GM21737 (cell line): Measurements from ENCODE around the gene DGKD.

ENCODE experiments used
- ATAC-seq: cut with Tn5 transposase; IDR thresholded peaks from one replicate; pipeline ENCODE4 v1.9.1; 2021; ENCODE audit warnings: mild to moderate bottlenecking, moderate library complexity; ENCODE audit not compliant: unreplicated experiment

Gene DGKD

GRCh38 chr2:233409286-233409991, 55.1 kb downstream of the DGKD start:
- ATAC-seq, result no peak

- no peak for ATAC-seq
These were observed 56.0 kb downstream of the DGKD start for GRCh38 chr2:233410196-233410760.

GRCh38 chr2:233411162-233411561, 56.9 kb downstream of the DGKD start:
- no peak for ATAC-seq

- no peak for ATAC-seq
These were observed 58.1 kb downstream of the DGKD start for GRCh38 chr2:233412405-233412804.

DNA sequence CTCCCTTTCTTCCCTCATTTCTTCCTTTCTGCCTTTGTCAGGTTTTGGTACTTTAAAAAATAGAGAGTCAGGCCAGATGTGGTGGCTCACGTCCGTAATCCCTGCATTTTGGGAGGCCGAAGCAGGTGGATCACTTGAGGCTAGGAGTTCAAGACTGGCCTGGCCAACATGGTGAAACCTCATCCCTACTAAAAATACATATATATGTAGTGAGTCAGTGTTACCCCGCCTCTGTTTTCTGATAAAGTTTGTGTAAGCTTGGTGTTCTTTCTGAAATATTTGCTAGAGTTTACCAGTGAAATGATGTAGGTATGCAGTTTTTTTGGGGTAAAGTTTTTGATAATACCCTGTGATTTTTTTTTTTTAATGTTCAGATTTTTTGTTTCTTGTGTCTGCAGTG, 58.8 kb downstream of the DGKD start:
- ATAC-seq, result no peak

DNA sequence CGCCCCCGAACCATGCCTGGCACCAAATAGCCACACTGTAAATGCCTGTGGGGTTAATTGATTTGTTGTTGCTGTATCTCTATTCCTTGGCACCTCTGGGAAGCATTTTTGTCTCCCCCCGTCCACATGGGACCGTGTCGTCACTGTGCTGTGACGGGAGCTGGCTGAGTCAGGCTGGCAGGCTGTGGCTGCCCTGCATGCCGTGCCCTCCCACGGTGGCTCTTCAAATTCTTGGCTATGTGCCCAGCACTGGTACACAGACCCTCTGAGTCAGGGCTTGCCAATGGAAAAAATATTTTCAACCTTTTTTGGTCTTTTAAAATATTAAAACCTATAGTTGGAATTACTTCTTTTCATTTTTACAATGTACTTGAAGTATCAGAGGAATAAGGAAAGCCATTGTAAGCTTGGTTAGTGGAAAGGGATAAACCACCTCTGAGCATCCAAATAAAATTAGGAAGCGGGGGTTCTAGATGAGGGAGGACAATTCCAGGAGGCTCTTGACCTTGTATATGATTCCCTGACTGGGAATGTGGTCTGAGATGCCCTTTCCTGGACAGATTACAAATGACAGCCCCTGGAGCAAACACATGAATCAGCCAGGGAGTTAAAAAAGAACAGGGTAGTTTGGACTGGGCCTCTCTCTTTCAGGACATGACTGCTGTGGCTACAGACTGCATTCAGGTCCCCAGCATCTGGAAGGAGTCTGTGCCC, 59.4 kb downstream of the DGKD start:
- no peak for ATAC-seq

DNA sequence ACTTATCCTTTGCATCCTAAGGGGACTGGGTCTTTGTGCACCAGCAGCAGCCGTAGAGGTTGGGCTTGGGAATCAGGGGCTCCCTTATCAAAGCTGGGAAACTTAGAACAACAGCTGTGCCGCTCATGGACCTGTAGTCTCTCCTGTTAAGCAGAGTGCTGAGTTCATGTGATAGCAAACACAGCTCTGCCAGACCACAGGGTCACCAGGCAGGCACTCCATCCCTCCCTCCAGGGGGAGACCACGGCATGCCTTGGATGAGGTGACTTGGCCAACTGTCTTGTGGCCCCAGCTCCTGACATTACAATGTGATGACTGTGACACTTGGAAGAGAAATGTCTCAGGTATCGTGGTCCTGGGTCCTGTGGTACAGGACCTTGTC, 60.0 kb downstream of the DGKD start:
- no peak for ATAC-seq

- no peak for ATAC-seq
These were observed 60.7 kb downstream of the DGKD start for GRCh38 chr2:233414777-233415570.

- ATAC-seq, result no peak
These were observed 61.9 kb downstream of the DGKD start for GRCh38 chr2:233416199-233416598.

- ATAC-seq, result no peak
These were observed 62.4 kb downstream of the DGKD start for GRCh38 chr2:233416706-233417105.

GRCh38 chr2:233417282-233417681, 63.0 kb downstream of the DGKD start:
- ATAC-seq, result no peak

GRCh38 chr2:233418052-233418760, 63.9 kb downstream of the DGKD start:
- ATAC-seq, result no peak

DNA sequence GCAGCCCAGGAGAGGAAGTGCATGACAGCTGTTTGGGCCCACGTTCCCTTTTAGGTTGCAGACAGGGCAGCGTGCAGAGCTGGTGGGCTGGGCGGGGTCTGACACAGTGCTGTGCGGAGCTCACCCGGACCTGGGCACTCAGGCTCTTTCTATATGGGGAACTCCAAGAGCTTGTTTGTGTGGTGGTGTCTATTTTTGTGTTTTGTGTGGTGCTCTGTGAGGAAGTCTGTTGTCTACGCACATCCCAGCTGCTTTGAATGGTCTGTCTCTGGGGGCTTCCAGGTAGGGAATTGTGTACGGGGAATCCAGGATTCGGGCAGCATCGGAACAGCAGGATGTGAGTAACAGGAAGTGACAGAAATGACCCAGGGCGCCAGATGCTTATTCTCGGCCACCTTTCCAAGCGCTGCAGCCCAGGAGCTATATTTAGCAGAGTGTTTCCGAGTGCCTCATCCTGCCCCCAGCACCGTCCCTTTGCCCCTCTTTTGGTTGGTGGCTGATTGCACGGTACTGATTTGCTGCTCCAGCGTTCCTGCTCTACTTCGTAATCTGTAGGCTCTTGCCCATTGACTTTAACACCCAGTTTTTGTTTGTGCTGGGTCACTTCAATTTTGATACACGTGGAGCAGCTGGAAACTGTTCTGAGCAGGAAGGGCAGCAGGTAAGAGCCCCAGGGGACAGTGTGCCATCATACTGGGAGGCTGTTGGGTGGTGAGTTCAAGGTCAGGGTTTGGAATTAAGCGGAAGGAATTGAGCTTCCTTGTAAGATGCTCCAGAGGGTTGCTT, 64.7 kb downstream of the DGKD start:
- peak; percentile 46 for ATAC-seq

GRCh38 chr2:233419602-233420391, 65.5 kb downstream of the DGKD start:
- ATAC-seq, result no peak

DNA sequence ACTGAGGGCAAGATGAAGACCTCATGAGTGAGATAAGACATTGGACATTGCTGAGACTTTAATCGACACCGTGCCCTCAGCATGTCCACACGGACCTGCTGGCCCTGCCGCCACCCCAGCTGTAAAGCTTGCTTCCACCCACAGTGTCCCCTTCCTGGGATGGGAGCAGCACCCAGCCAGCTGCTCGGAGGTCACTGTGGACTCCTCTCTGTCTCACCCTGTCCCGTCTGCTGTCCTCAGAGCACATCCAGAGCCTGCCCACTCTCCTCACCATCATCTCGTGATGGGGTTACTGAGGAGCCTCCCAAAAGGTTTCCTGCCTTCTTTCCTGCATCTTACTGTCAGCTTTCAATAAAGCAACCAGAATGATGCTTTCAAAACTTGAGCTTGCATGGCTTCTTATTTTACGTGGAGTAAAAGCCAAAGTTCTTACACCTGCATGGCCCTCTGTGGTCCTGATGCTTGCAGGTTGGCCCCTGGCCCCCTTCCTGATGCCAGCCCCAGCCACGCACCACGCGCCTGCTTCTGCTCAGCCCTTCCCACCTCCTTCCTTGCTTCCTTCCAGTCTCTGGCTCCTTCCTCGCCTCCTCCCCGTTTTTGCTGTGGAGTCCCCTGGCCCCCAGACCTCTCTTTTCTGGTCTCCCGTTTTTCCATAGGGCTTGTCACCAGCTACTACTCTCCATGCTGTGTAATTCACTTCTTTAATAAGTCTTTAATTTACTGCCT, 67.0 kb downstream of the DGKD start:
- no peak for ATAC-seq

DNA sequence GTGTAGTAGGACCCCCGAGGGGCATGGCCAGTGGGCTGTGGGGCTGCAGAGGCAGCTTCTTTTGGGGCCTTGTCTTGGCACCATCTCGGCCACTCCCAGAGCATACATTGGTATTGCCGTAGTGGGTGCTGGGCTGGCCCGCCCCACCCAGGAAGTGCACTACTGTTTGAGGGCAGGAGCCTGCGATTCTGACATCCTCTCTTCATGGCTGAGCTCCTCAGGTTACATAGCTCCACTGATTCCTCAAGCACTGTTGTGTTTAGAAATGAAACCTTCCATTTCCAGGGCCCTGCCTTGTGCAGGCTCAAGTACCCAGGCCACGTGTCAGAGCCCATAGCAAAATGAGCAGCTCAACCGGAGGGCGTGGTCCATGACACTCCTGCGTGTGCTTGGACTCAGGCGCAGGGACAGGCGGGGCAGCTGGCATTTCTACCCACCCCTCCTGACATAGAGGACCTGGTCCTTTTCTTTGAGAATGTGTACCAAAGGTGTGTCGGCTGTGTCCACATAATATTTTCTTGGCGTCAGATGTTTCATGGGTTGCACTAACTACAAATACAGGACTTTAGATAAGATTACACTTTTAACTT, 67.9 kb downstream of the DGKD start:
- peak; percentile 53 for ATAC-seq

GRCh38 chr2:233422649-233423551, 68.6 kb downstream of the DGKD start:
- no peak for ATAC-seq
